ENCODE measurements around the gene CEP290. TPM values are rescaled to one million over a fixed set of nuclear protein-coding genes. Genes with fewer than 3 reads are reported as not detected.

Gene CEP290
- total and polyA plus RNA-seq, 10 of the 15 experiments (the other 5 are each of a cell fraction or from before 2014, with no cell fraction given) = 4.8 to 15.7 (median 10.7) TPM

GRCh38 chr12:88081247-88081646, 60.6 kb downstream of the CEP290 start:
- no peak for FAIRE-seq

GRCh38 chr12:88067301-88067700, 74.6 kb downstream of the CEP290 start:
- H3K9me3 ChIP-seq (replicated peaks; ENCODE audit: control insufficient read depth, insufficient read depth, low read length) = no peaks in the 10 kb centered on the region
- RAD21 ChIA-PET (ENCODE audit: unreplicated experiment) = no interaction called here
- 91% methylated on average over 9 of the region's 9 CpGs for WGBS (ENCODE audit: insufficient coverage, insufficient replicate concordance, low lambda C conversion rate, missing lambda C conversion rate)
- ATAC-seq (no peak), FAIRE-seq (no peak), DNase-seq (ENCODE audit: low read depth, low spot score) (no peak)
- H3K4me1 ChIP-seq (ENCODE audit: control insufficient read depth, insufficient read depth, low read length) = no peaks in the 10 kb centered on the region
- H3K4me2 ChIP-seq (ENCODE audit: control insufficient read depth, insufficient read depth) = no peak overlapping the region
- H3K9ac ChIP-seq (ENCODE audit: control insufficient read depth, insufficient read depth, low read length) = no peak overlapping the region
- H2AFZ ChIP-seq (ENCODE audit: control insufficient read depth, low read depth, low read length) = no peak overlapping the region
- no peak overlapping the region for H3K4me3 ChIP-seq
- POLR2A ChIA-PET = no interaction called here
- no peaks in the 10 kb centered on the region for H4K20me1 ChIP-seq (ENCODE audit: control insufficient read depth, insufficient read depth)
- H3K27me3 ChIP-seq (replicated peaks in 1 of 2; ENCODE audit: control insufficient read depth in 2 of 2, insufficient read depth in 2 of 2, low read length in 1 of 2) = no peaks in the 10 kb centered on the region
- H3K36me3 ChIP-seq (ENCODE audit: control insufficient read depth in 2 of 2, insufficient read depth in 2 of 2, low read length in 1 of 2) = no peaks in the 10 kb centered on the region; a peak in 1 of 4 replicates
- H3K79me2 ChIP-seq (ENCODE audit: control insufficient read depth, insufficient read depth, low read length) = no peaks in the 10 kb centered on the region
- CTCF ChIA-PET = interaction anchor here (0.8 to 0.9 kb wide), 2 partner anchors 12 to 15 kb away, joined by 5 to 6 read pairs; no protein-coding TSS in a partner anchor
- SMC1A ChIA-PET (ENCODE audit: uncharacterized antibody, unreplicated experiment) = interaction anchor here (0.6 kb wide), 1 partner anchor 234 kb away, joined by 4 read pairs; no protein-coding TSS in a partner anchor
- no peak overlapping the region for H3K27ac ChIP-seq (ENCODE audit: control insufficient read depth, insufficient read depth)
- intact Hi-C loops (cut with micrococcal nuclease; ENCODE audit: unreplicated experiment) = no loop called here
- in situ Hi-C loops (cut with MboI) = no loop called here
- no TSS peak for BruUV-seq (replicated peaks)
- no peak for TF ChIP-seq E2F8 (IDR thresholded peaks at IDR 0.05; ENCODE audit: low read depth, partially characterized antibody)
- TF ChIP-seq FOXM1 (IDR thresholded peaks at IDR 0.05; ENCODE audit: low read depth, low read length) = no peak
- no peak for TF ChIP-seq POLR2AphosphoS2 (IDR thresholded peaks at IDR 0.05; ENCODE audit: low read depth, low read length)
- TF ChIP-seq IRF4 (IDR thresholded peaks at IDR 0.05; ENCODE audit: low read depth, low read length) = no peak
- TF ChIP-seq TCF12 (IDR thresholded peaks at IDR 0.05; ENCODE audit: low read depth, low read length) = no peak
- TF ChIP-seq CTCF (IDR thresholded peaks at IDR 0.05 in 2 of 3, conservative IDR thresholded peaks at IDR 0.05 in 1 of 3; ENCODE audit: control insufficient read depth in 2 of 3, extremely low read depth in 1 of 3, insufficient read depth in 1 of 3, low read depth in 3 of 3, low read length in 3 of 3) = no peak
- TF ChIP-seq POLR2A (IDR thresholded peaks at IDR 0.05; ENCODE audit: low read depth, low read length) = no peak

More at GRCh38 chr12:88081247-88081646, 60.6 kb downstream of the CEP290 start:
- Histone ChIP-seq H3K36me3 (ENCODE audit: control insufficient read depth in 2 of 2, insufficient read depth in 2 of 2, low read length in 1 of 2) (peaks cover 0 to 4% of the 10 kb centered on the region in 2 experiments; a peak in 1 of 4 replicates), H3K9me3 (replicated peaks; ENCODE audit: control insufficient read depth, insufficient read depth, low read length) (no peaks in the 10 kb centered on the region), H3K4me2 (ENCODE audit: control insufficient read depth, insufficient read depth) (no peak overlapping the region), H3K4me3 (no peak overlapping the region), H4K20me1 (ENCODE audit: control insufficient read depth, insufficient read depth) (no peaks in the 10 kb centered on the region), H3K27ac (ENCODE audit: control insufficient read depth, insufficient read depth) (no peak overlapping the region), H3K27me3 (replicated peaks in 1 of 2; ENCODE audit: control insufficient read depth in 2 of 2, insufficient read depth in 2 of 2, low read length in 1 of 2) (no peaks in the 10 kb centered on the region), H2AFZ (ENCODE audit: control insufficient read depth, low read depth, low read length) (no peak overlapping the region), H3K79me2 (ENCODE audit: control insufficient read depth, insufficient read depth, low read length) (no peaks in the 10 kb centered on the region), H3K4me1 (ENCODE audit: control insufficient read depth, insufficient read depth, low read length) (no peaks in the 10 kb centered on the region), H3K9ac (ENCODE audit: control insufficient read depth, insufficient read depth, low read length) (no peak overlapping the region)
- CTCF ChIA-PET = no interaction called here
- no peak for DNase-seq (ENCODE audit: low read depth, low spot score)
- BruUV-seq (replicated peaks) = no TSS peak
- SMC1A ChIA-PET (ENCODE audit: uncharacterized antibody, unreplicated experiment) = no interaction called here
- RAD21 ChIA-PET (ENCODE audit: unreplicated experiment) = no interaction called here
- in situ Hi-C loops (cut with MboI) = no loop called here
- POLR2A ChIA-PET = no interaction called here
- TF ChIP-seq NFIC (IDR thresholded peaks at IDR 0.05; ENCODE audit: low read depth, low read length) (no peak), EED (IDR thresholded peaks at IDR 0.05; ENCODE audit: low read depth) (no peak), KLF5 (IDR thresholded peaks at IDR 0.05; ENCODE audit: partially characterized antibody) (no peak), MEF2A (IDR thresholded peaks at IDR 0.05; ENCODE audit: insufficient read depth, low read depth, low read length) (no peak), PAX5 (IDR thresholded peaks at IDR 0.05; ENCODE audit: borderline replicate concordance, low read depth, low read length) (no peak), MYC (IDR thresholded peaks at IDR 0.05; ENCODE audit: insufficient read depth, insufficient read length, insufficient replicate concordance, low read length, severe bottlenecking) (no peak), MLLT1 (IDR thresholded peaks at IDR 0.05) (no peak)
- ATAC-seq = no peak
- intact Hi-C loops (cut with micrococcal nuclease; ENCODE audit: unreplicated experiment) = no loop called here

Data from GM12878 (cell line).